ENCODE data around the gene CD44. TPM values are rescaled to one million over a fixed set of nuclear protein-coding genes. Genes with fewer than 3 reads are reported as not detected.
A peak's percentile ranks its signal among the peaks of the same experiment; 100 is the strongest.

The CD44 gene
- total RNA-seq, 1 donor from 2014 or later = 548 TPM

- ATAC-seq (peak; percentile 40), DNase-seq (no peak)
- Histone ChIP-seq H3K4me3 (no peak overlapping the region), H3K4me1 (peaks cover 19% of the 10 kb centered on the region), H3K9me3 (no peaks in the 10 kb centered on the region), H3K27me3 (no peaks in the 10 kb centered on the region), H3K36me3 (no peaks in the 10 kb centered on the region), H3K27ac (no peak overlapping the region)
- TF ChIP-seq CTCF (IDR thresholded peaks at IDR 0.05) = no peak
- intact Hi-C loops (cut with DNase I) = no loop called here
Measured at GRCh38 chr11:35114906-35115687, 23.9 kb upstream of the CD44 start.

- Histone ChIP-seq H3K4me3 (no peak overlapping the region), H3K27ac (no peak overlapping the region), H3K4me1 (peaks cover 16% of the 10 kb centered on the region), H3K36me3 (no peaks in the 10 kb centered on the region), H3K27me3 (no peaks in the 10 kb centered on the region), H3K9me3 (no peaks in the 10 kb centered on the region)
- ATAC-seq (no peak), DNase-seq (no peak)
- intact Hi-C loops (cut with DNase I) = no loop called here
- TF ChIP-seq CTCF (IDR thresholded peaks at IDR 0.05) = no peak
Measured at GRCh38 chr11:35115688-35116030, 23.3 kb upstream of the CD44 start.

- ATAC-seq (no peak), DNase-seq (no peak)
- Histone ChIP-seq H3K9me3 (no peaks in the 10 kb centered on the region), H3K27ac (no peak overlapping the region), H3K27me3 (no peaks in the 10 kb centered on the region), H3K36me3 (no peaks in the 10 kb centered on the region), H3K4me3 (no peak overlapping the region), H3K4me1 (peaks cover 10% of the 10 kb centered on the region)
- TF ChIP-seq CTCF (IDR thresholded peaks at IDR 0.05) = no peak
- intact Hi-C loops (cut with DNase I) = no loop called here
Measured at GRCh38 chr11:35116245-35116644, 22.7 kb upstream of the CD44 start.

- intact Hi-C loops (cut with DNase I) = no loop called here
- no peak for TF ChIP-seq CTCF (IDR thresholded peaks at IDR 0.05)
- H3K4me1 ChIP-seq = peaks cover 4% of the 10 kb centered on the region
- no peak for ATAC-seq
- H3K27ac ChIP-seq = no peak overlapping the region
- H3K4me3 ChIP-seq = no peak overlapping the region
- no peaks in the 10 kb centered on the region for H3K27me3 ChIP-seq
- H3K36me3 ChIP-seq = no peaks in the 10 kb centered on the region
- no peak for DNase-seq
- H3K9me3 ChIP-seq = no peaks in the 10 kb centered on the region
Measured at GRCh38 chr11:35116762-35117640, 22.0 kb upstream of the CD44 start.

- no peak overlapping the region for H3K27ac ChIP-seq
- TF ChIP-seq CTCF (IDR thresholded peaks at IDR 0.05) = no peak
- H3K4me3 ChIP-seq = no peak overlapping the region
- no peaks in the 10 kb centered on the region for H3K36me3 ChIP-seq
- H3K27me3 ChIP-seq = no peaks in the 10 kb centered on the region
- no peak for ATAC-seq
- intact Hi-C loops (cut with DNase I) = no loop called here
- no peak for DNase-seq
- H3K9me3 ChIP-seq = no peaks in the 10 kb centered on the region
- peaks cover 4% of the 10 kb centered on the region for H3K4me1 ChIP-seq
Measured at GRCh38 chr11:35118906-35119305, 20.1 kb upstream of the CD44 start.

Data from upper lobe of right lung (tissue), 1 donor.